SIG-M5 (cell line): ENCODE results near the gene CILP2.

ENCODE experiments used
- DNase-seq: peaks from one replicate; lab custom pipeline; 2025; lab: John Stamatoyannopoulos, UW

CILP2 gene

GRCh38 chr19:19545707-19546106 is 7.6 kb downstream of the CILP2 start:
- no peak for DNase-seq

GRCh38 chr19:19546751-19547162 is 8.7 kb downstream of the CILP2 start:
- no peak for DNase-seq

- no peak for DNase-seq
Observed at GRCh38 chr19:19547674-19548336, 9.7 kb downstream of the CILP2 start.

- DNase-seq = no peak
Observed at GRCh38 chr19:19548915-19549759, 11.1 kb downstream of the CILP2 start.

- no peak for DNase-seq
Observed at GRCh38 chr19:19549804-19550464, 11.9 kb downstream of the CILP2 start.

GRCh38 chr19:19550485-19550929 is 12.4 kb downstream of the CILP2 start:
- DNase-seq = no peak

GRCh38 chr19:19550972-19551852 is 13.1 kb downstream of the CILP2 start:
- no peak for DNase-seq

- no peak for DNase-seq
Observed at GRCh38 chr19:19551853-19552192, 13.8 kb downstream of the CILP2 start.

- DNase-seq = no peak
Observed at GRCh38 chr19:19552798-19553197, 14.7 kb downstream of the CILP2 start.

GRCh38 chr19:19553670-19554069 is 15.6 kb downstream of the CILP2 start:
- DNase-seq = no peak

GRCh38 chr19:19554074-19555023 is 16.3 kb downstream of the CILP2 start:
- DNase-seq = no peak

GRCh38 chr19:19558055-19558454 is 20.0 kb downstream of the CILP2 start:
- no peak for DNase-seq

GRCh38 chr19:19558636-19559035 is 20.6 kb downstream of the CILP2 start:
- no peak for DNase-seq

GRCh38 chr19:19559931-19560330 is 21.9 kb downstream of the CILP2 start:
- no peak for DNase-seq

- DNase-seq = no peak
Observed at GRCh38 chr19:19561946-19562664, 24.0 kb downstream of the CILP2 start.

- no peak for DNase-seq
Observed at GRCh38 chr19:19562665-19563347, 24.7 kb downstream of the CILP2 start.

GRCh38 chr19:19563348-19563848 is 25.3 kb downstream of the CILP2 start:
- no peak for DNase-seq

GRCh38 chr19:19566306-19566705 is 28.2 kb downstream of the CILP2 start:
- DNase-seq = no peak

- DNase-seq = no peak
Observed at GRCh38 chr19:19567391-19567790, 29.3 kb downstream of the CILP2 start.
